ENCODE data around the gene XPNPEP3.
"Not testable (repeated sequence)": the region's sequence is repeated elsewhere in the genome, so short reads cannot be mapped to it uniquely, and the experiment has no call there.

DNA sequence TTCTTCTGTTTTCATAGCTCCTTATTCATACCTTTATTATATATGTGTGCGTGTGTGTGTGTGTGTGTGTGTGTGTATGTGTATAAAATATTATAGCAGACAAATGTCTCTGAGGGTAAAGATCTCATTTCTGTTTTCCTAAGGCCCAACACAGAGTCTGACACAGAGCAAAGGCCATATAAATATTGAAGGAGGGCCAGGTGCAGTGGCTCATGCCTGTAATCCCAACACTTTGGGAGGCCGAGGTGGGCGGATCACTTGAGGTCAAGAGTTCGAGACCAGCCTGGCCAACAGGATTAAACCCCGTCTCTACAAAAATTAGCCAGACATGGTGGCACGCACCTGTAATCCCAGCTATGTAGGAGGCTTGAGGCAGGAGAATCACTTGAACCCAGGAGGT lies 11.4 kb downstream of the XPNPEP3 start:
- not testable (repeated sequence) for TF ChIP-seq EZH2 (IDR thresholded peaks at IDR 0.05; ENCODE audit: borderline replicate concordance, low read depth, low read length, severe bottlenecking); POLR2AphosphoS5 (IDR thresholded peaks at IDR 0.05; ENCODE audit: insufficient read depth, low read depth, low read length); POLR2A (IDR thresholded peaks at IDR 0.05; ENCODE audit: low read depth, low read length); CTCF (IDR thresholded peaks at IDR 0.05; ENCODE audit: extremely low read depth in 1 of 2, insufficient read depth in 1 of 2, low read depth in 1 of 2, low read length in 2 of 2)
